Measurements from ENCODE around the gene CETP.

DNA sequence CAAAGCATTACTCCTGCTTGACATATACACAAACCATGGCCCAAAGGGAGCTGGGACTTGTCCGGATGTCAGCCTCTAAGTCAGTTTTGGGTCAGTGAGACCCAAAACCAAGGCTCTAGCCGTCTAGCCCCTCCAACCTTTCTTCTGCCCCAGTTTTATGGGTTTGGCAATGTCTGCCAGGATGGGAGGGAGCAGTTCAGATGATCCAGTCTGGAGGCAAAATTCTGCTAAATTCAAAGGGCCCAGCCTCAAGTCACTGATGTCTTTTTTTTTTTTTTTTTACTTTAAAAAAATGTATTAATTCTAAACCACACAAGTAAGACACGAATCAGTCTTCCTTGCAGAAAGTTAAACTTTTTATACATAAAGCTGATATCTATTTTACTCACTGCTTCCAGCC, 36.2 kb downstream of the CETP start:
- TF ChIP-seq, protein P1, sequence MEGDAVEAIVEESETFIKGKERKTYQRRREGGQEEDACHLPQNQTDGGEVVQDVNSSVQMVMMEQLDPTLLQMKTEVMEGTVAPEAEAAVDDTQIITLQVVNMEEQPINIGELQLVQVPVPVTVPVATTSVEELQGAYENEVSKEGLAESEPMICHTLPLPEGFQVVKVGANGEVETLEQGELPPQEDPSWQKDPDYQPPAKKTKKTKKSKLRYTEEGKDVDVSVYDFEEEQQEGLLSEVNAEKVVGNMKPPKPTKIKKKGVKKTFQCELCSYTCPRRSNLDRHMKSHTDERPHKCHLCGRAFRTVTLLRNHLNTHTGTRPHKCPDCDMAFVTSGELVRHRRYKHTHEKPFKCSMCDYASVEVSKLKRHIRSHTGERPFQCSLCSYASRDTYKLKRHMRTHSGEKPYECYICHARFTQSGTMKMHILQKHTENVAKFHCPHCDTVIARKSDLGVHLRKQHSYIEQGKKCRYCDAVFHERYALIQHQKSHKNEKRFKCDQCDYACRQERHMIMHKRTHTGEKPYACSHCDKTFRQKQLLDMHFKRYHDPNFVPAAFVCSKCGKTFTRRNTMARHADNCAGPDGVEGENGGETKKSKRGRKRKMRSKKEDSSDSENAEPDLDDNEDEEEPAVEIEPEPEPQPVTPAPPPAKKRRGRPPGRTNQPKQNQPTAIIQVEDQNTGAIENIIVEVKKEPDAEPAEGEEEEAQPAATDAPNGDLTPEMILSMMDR (IDR thresholded peaks at IDR 0.05) = no peak
- no peak for TF ChIP-seq POLR2A (IDR thresholded peaks at IDR 0.05; ENCODE audit: low read depth)
